NB4 (cell line): ENCODE results near the gene MRPL34.

Experiments used
- DNase-seq: peaks from one replicate; pipeline ENCODE4 v3.0.0; 2010; ENCODE audit warnings: low read depth
- H3K4me3 ChIP-seq: one replicate; pipeline ENCODE4 v1.5.1; 2011; ENCODE audit warnings: mild to moderate bottlenecking, low read depth, low read length, moderate library complexity
- MYC ChIP-seq: IDR thresholded peaks from 2 replicates; pipeline ENCODE4 v1.6.1; 2011; ENCODE audit warnings: low read depth, low read length
- POLR2A ChIP-seq: IDR thresholded peaks from 2 replicates; pipeline ENCODE4 v1.6.1; 2011; ENCODE audit warnings: mild to moderate bottlenecking; ENCODE audit not compliant: insufficient read length; ENCODE audit errors: extremely low read depth
- TF ChIP-seq, protein P1 (sequence below): IDR thresholded peaks from 2 replicates; pipeline ENCODE4 v1.6.1; 2011; ENCODE audit warnings: low read depth, low read length
- TF ChIP-seq, protein P2 (sequence below): IDR thresholded peaks from one replicate; pipeline ENCODE4 v1.5.1; 2012; ENCODE audit warnings: low read depth, low read length

Gene MRPL34

DNA sequence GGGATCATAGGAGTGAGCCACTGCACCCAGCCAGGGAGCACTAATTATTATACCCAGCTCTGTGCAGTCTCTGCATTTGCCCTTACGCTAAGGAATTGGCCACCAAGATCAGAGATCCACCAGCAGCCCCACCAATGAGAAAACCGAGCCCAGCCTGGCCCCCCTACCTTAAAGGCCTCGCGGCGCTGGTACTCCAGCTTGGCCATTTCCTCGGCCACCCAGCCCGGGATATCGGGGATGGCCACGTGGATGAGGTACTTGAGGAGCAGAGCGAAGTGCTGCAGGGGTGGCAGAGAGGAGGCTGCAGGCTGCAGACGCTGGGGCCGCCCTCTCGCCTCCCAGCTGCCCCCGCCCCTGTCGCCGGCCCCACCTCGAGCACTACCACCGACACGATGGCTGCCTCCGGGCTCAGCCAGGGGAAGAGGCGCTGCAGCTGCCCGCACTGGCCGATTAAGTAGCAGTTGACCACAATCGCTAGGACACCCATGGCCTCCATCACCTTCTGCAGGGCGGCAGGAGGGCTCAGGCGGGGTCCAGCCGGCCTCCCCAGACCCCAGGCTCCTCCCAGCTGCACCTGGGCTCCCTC lies 21.5 kb downstream of the MRPL34 start:
- no peak for DNase-seq
- H3K4me3 ChIP-seq, result no peak overlapping the region
- TF ChIP-seq, protein P1, sequence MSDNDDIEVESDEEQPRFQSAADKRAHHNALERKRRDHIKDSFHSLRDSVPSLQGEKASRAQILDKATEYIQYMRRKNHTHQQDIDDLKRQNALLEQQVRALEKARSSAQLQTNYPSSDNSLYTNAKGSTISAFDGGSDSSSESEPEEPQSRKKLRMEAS, result no peak
- no peak for TF ChIP-seq POLR2A
- TF ChIP-seq MYC, result no peak
- TF ChIP-seq, protein P2, sequence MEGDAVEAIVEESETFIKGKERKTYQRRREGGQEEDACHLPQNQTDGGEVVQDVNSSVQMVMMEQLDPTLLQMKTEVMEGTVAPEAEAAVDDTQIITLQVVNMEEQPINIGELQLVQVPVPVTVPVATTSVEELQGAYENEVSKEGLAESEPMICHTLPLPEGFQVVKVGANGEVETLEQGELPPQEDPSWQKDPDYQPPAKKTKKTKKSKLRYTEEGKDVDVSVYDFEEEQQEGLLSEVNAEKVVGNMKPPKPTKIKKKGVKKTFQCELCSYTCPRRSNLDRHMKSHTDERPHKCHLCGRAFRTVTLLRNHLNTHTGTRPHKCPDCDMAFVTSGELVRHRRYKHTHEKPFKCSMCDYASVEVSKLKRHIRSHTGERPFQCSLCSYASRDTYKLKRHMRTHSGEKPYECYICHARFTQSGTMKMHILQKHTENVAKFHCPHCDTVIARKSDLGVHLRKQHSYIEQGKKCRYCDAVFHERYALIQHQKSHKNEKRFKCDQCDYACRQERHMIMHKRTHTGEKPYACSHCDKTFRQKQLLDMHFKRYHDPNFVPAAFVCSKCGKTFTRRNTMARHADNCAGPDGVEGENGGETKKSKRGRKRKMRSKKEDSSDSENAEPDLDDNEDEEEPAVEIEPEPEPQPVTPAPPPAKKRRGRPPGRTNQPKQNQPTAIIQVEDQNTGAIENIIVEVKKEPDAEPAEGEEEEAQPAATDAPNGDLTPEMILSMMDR, result no peak

DNA sequence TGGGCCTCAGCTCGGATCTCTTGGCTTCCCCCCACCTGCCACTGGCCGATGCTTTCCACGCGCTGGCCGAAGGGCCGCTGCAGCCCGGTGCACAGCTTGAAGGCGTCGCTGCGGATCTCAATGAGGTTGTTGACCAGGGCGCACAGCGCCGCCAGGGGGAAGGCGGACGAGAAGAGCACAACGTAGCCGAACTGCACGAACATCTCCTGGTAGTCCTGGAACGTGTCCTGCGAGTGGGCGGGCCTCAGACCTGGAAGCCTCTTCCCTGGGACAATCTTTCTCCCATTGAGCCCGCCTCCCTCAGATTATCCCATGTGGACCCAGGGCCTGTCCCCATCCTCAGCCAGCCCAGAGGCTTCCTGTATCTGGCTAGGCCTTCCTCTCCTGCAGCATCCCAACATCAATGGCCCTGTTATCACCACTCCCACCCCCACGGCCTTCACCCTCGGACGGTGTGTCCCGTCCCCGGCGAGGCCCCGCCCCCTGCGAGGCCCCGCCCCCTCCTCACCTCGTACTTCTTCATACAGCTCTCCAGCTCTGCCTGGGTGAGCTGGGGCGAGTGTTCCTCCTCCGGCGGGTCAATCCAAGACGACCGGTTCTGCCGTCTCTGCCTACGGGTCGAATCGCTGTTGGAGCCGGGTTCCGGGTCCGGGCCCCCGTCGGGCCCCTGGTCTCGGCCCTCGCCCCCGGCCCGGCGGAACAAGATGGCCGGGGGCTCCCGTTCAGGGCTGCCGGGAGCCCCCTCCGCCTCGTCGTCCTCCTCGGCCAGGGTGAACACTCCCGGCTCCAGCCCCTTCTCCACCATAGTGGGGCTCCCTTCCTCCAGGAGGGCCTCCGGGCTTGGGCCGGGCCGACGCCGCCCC lies 22.2 kb downstream of the MRPL34 start:
- H3K4me3 ChIP-seq, result no peak overlapping the region

DNA sequence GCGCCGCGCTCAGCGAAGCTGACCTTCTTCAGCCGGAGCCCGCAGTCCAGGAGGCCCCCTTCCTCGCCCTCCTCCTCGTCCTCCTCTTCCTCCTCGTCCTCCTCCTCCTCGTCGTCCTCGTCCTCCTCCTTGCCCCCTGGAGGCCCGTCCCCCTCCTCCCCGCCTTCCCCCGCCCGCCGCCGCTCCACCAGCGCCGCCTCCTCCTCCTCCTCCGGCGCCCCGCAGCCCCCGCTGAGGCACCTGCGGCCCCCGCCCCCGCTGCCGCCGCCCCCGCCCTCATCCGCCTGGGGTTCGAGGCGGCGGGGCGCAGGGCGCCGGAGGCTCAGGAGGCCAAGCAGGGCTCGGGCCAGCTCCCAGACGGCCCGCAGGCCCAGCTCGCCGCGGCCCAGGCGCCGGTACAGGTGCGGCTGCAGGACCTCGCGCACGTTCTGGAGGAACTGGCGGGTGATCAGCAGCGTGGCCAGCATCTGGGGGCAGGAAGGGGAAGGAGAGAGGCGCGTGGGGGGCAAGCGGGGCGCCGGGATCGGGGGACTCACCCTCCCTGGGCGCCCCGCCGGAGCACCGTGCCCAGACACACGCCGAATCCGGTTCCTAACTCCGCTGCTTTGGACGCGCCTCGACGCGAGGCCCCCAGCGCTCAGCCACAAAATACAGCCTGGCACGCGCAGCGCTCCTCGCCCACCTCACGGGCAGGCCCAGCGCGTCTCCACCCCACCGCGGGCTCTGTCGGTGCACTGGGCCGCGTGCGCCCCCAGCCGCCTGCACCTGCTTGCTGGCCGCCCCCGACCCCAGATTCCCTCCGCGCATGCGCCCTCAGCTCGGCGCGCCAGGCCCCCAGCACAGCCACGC lies 23.1 kb downstream of the MRPL34 start:
- TF ChIP-seq, protein P1, result no peak
- no peak for TF ChIP-seq POLR2A
- TF ChIP-seq MYC, result no peak
- TF ChIP-seq, protein P2, result no peak
- no peak overlapping the region for H3K4me3 ChIP-seq
- no peak for DNase-seq

More for the DNA sequence above, 22.2 kb downstream of the MRPL34 start:
- DNase-seq, result peak; percentile 38
- TF ChIP-seq, protein P1, result no peak
- no peak for TF ChIP-seq POLR2A
- TF ChIP-seq MYC, result no peak
- TF ChIP-seq, protein P2, result no peak

DNA sequence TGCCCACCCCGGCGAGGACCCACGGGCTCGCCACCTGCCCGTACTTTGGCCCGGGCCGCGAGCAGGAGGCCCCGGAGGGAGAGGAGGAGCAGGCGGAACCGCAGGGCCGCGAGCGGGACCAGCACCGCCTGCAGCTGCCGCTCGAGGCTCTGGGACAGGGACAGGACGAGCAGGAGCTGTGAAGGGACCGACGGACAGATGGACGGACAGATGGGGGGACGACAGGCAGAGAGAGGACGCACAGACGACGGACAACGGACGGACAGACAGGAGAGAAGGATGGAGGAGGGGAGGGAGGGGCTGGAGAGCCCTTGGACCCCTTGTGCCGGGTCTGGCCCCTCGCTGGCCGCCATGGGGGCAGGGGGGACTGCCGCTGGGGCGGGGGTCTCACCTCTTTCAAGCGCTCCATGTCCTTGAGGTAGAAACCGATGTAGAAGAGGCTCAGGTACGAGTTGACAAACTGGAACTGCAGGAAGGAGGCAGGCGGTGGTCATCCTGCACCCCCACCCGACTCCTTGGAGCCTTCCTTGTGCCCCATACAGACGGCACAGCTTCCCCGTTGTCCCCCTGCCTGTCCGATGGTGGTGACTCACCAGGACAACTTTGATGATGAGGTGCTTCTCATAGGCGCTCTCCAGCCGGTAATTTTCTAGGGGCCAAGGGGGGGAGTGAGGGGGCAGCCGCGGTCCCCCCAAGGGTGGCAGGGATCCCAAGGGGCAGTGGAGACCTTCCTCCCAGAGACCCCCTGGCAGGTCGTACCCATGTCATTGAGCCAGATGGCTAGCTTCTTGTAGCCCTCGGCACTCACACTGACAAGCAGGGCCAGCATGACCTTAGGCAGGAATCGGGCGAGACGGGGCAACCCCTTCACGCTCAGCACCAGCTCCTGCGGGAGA lies 23.9 kb downstream of the MRPL34 start:
- TF ChIP-seq, protein P1, result no peak
- TF ChIP-seq MYC, result no peak
- no peak for TF ChIP-seq POLR2A
- TF ChIP-seq, protein P2, result no peak
- DNase-seq, result no peak
- H3K4me3 ChIP-seq, result no peak overlapping the region

DNA sequence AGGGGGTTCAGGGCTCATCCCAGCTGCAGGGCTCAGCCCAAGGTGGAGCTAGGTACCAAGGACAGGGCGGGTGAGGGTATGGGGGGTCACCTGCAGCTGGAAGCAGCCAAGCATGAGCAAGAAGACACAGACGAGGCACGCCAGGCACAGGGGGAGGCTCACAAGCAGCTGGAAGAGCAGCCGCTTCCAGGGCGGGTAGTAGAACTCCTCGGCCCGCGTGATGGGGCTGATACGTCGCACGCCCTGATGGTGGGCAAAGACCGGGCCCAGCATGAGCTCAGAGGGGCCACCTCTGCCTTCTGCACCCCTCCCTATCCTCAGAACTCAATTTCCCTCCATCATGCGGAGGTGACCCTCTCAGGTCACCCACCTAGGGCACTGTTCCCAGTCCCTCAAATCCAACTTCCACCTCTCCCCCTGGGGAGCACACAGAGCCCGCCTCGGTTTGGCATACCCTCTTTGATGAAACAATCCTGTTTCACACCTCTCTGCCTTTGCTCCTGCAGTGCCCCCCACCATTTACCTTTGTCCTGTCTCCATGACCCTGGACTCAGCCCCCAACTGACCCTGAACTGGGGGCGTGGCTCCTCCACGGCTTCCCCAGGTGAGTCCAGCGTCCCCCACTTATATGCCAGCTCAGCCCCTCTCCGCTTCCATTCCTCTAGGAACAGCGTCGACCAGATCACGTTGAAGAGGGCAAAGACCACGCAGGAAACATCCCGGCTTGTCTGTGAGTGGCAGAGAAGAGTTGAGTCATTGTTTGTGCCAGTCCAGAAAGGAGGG lies 24.8 kb downstream of the MRPL34 start:
- H3K4me3 ChIP-seq, result no peak overlapping the region
- TF ChIP-seq POLR2A, result no peak
- TF ChIP-seq MYC, result no peak
- TF ChIP-seq, protein P2, result no peak
- TF ChIP-seq, protein P1, result no peak
- no peak for DNase-seq
